Activated CD8-positive, alpha-beta T cell treated with anti-CD3 and anti-CD28 coated beads, Interleukin-2, amount 10 ng/mL, durations not matched to agents 7 days and 5 days (primary cell): ENCODE results near the gene NKD2. TPM values are rescaled to one million over a fixed set of nuclear protein-coding genes. Genes with fewer than 3 reads are reported as not detected.
"Not testable (repeated sequence)": the region's sequence is repeated elsewhere in the genome, so short reads cannot be mapped to it uniquely, and the experiment has no call there.

Experiments used
- ATAC-seq: fragments of 150-1000 bp; cut with Tn5 transposase; one replicate; pipeline ENCODE4 v1.10.0; 2021; ENCODE audit warnings: moderate library complexity
- CTCF ChIA-PET: fragments of 350-600 bp; sonication (Branson Sonifier 250); formaldehyde crosslinking; loops from one replicate; lab custom pipeline; 2021; ENCODE audit warnings: antibody characterized with exemption; lab: Charles Lee
- POLR2A ChIA-PET: fragments of 350-600 bp; sonication (Branson Sonifier 250); formaldehyde crosslinking; loops from one replicate; lab custom pipeline; 2021; ENCODE audit warnings: antibody characterized with exemption; lab: Charles Lee
- DNase-seq: peaks from one replicate; pipeline ENCODE4 v3.0.0-alpha.2; 2020
- H3K27ac Mint-ChIP-seq: one replicate; pipeline ENCODE4 v1.8.0; 2021; ENCODE audit warnings: mild to moderate bottlenecking, mixed read lengths
- H3K27me3 Mint-ChIP-seq: one replicate; pipeline ENCODE4 v1.8.0; 2021; ENCODE audit warnings: low read depth, mixed read lengths
- H3K36me3 Mint-ChIP-seq: one replicate; pipeline ENCODE4 v1.8.0; 2021; ENCODE audit warnings: low read depth, mixed read lengths
- H3K4me1 Mint-ChIP-seq: one replicate; pipeline ENCODE4 v1.8.0; 2021; ENCODE audit warnings: low read depth, mixed read lengths
- H3K4me3 Mint-ChIP-seq: one replicate; pipeline ENCODE4 v1.8.0; 2021; ENCODE audit warnings: mild to moderate bottlenecking, mixed read lengths
- H3K9me3 Mint-ChIP-seq: one replicate; pipeline ENCODE4 v1.8.0; 2022; ENCODE audit warnings: mixed read lengths; ENCODE audit not compliant: insufficient read depth
- total RNA-seq, 2 experiments: library from RNA; stranded (reverse); gene quantifications; one replicate each; pipeline ENCODE4 v1.2.3, GENCODE V29; 2021

Gene NKD2
- total RNA-seq, 2 experiments from 2014 or later = 1.3 to 3.2 TPM

DNA sequence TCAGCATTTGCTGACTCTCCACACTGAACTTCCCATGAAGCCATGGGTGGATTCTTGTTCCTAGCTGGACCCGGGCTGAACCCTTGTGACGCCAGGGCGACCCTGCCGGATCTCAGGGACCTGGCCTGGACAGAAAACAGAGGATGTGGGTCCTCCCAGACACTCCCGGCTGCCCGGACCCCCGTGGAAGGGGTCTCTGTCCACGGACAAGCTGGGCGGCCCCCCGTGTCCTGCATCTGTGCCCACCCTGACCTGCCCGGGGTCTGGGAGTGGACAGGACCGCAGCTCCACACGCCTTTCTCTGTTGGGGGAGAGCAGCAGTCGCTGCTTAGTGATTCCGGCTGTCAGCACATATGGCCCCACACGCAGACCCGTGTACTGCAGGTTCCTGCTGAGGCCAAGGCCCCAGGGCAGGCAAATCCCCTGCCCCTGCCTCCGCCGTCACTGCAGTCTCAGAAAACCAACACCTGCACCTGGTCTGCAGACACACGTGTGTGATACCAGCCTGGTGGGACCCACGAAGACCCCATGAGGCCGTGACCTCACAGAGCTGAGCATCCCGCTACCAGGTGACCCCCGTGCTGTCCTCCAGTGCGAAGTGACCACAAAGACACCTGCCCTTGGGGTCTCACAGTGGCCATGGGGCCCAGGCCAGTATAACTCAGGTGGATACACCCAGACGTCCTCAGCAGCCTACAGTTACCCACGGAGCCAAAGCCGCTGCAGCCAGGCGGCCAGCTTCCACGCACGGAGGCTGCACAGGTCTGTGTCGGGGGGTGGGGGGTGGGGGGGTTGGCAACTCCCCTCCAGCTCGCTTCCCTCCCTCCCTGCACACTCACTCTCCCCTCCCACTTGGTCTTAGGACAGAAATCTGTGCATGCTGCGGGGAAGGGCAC, 50.6 kb downstream of the NKD2 start:
- ChIA-PET POLR2A (no interaction called here), CTCF (no interaction called here)
- DNase-seq (no peak), ATAC-seq (no peak)
- Mint-ChIP-seq H3K4me3 (no peak overlapping the region), H3K9me3 (no peaks in the 10 kb centered on the region), H3K27ac (no peak overlapping the region), H3K27me3 (no peaks in the 10 kb centered on the region), H3K36me3 (peaks cover 22% of the 10 kb centered on the region), H3K4me1 (no peaks in the 10 kb centered on the region)

DNA sequence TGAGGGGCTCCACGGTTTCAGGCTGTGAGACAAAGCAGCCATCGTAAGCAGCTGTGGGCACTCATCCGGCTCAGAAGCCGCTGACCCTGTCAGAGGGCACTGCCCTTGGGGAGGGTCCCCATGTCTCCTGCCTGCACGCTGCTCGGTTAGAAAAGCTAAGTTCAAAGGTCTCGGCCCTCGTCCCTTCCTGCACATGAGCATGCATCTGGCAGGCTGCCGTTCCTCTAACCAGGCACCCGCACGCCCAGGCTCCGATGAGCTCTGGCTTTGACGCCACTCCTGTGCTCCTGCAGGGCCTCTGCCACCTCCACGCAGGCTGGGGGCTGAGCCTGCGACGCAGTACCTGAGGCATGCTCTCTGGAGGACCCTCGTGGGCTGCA, 51.3 kb downstream of the NKD2 start:
- Mint-ChIP-seq H3K27me3 (no peaks in the 10 kb centered on the region), H3K27ac (no peak overlapping the region), H3K4me1 (no peaks in the 10 kb centered on the region), H3K4me3 (no peak overlapping the region), H3K9me3 (no peaks in the 10 kb centered on the region), H3K36me3 (peaks cover 22% of the 10 kb centered on the region)
- POLR2A ChIA-PET = no interaction called here
- ATAC-seq (no peak), DNase-seq (no peak)
- CTCF ChIA-PET = no interaction called here

DNA sequence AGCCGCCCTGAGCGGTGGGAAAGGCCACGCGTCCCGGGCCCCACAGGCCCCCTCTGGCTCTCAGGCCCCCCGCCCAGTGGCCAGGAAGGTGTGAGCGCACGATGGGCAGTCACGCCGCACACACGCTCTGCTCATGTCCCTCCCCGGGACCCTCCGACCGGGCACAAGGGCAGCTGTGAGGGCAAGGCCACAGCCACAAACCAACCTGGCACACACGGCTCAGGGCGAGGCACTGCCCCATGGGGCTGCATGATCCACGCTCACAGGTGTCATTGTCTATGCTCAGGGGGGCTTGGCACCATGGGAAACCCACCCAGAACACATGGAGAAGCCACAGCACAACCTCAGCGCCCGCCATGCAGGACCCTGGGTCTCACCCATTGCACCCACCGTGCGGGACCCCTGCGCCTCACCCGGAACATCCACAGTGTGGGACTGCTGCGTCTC, 52.0 kb downstream of the NKD2 start:
- no peaks in the 10 kb centered on the region for H3K9me3 Mint-ChIP-seq
- ChIA-PET POLR2A (no interaction called here), CTCF (no interaction called here)

GRCh38 chr5:1061292-1061691, 52.7 kb downstream of the NKD2 start:
- H3K27me3 Mint-ChIP-seq, ATAC-seq, DNase-seq, H3K9me3 Mint-ChIP-seq, CTCF ChIA-PET, POLR2A ChIA-PET, H3K4me1 Mint-ChIP-seq, H3K27ac Mint-ChIP-seq, H3K4me3 Mint-ChIP-seq: not testable (repeated sequence)
- H3K36me3 Mint-ChIP-seq = peaks cover 19% of the 10 kb centered on the region

More for the DNA sequence above, 52.0 kb downstream of the NKD2 start:
- Mint-ChIP-seq H3K27ac (no peak overlapping the region), H3K36me3 (peaks cover 21% of the 10 kb centered on the region), H3K27me3 (no peaks in the 10 kb centered on the region), H3K4me1 (no peaks in the 10 kb centered on the region), H3K4me3 (no peak overlapping the region)
- no peak for DNase-seq
- no peak for ATAC-seq

- Mint-ChIP-seq H3K4me3 (no peak overlapping the region), H3K4me1 (no peaks in the 10 kb centered on the region), H3K27me3 (no peaks in the 10 kb centered on the region), H3K27ac (no peak overlapping the region), H3K36me3 (peaks cover 20% of the 10 kb centered on the region), H3K9me3 (no peaks in the 10 kb centered on the region)
- POLR2A ChIA-PET = no interaction called here
- DNase-seq = no peak
- CTCF ChIA-PET = no interaction called here
- no peak for ATAC-seq
These were observed 53.3 kb downstream of the NKD2 start for GRCh38 chr5:1061916-1062315.

DNA sequence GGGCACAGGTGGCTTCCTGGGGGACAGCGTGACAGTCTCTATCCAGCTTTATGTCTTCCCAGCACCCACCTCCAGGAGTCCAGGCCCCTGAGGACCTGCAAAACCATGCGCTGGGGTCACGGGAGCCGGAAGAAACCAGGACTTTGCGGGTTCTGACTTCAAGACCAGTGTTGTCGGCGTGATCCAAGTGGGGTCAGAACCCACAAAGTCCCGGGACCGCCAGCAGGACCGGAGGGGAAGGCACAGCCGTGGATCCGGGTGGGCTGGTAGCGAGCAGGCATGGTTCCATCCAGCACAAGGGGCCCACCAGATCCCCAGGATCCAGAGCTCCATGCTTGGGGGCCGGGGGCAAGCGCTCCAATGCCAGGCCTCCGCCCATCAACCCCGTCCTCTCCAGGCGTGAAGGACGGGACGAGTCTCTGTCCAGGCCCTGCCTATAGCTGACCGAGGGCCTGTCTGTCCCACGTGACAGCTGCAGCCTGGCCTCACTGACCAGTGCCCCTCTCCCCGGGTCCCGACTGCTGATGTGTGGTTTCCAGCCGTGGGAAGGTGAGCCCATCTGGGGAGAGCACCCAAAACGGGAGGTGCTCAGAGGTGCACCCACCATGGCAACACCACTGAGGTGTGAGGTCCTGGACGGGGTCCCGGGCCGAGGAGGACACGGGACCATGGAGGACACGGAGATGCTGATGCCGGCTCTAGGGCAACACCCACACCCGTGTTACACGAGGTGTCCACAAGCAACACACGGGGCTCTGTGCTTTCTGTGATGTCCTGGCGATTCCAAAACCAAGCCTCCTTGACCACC, 54.4 kb downstream of the NKD2 start:
- H3K36me3 Mint-ChIP-seq = peaks cover 22% of the 10 kb centered on the region
- no peaks in the 10 kb centered on the region for H3K9me3 Mint-ChIP-seq
- H3K4me1 Mint-ChIP-seq = no peaks in the 10 kb centered on the region
- DNase-seq = no peak
- POLR2A ChIA-PET = no interaction called here
- H3K4me3 Mint-ChIP-seq = no peak overlapping the region
- CTCF ChIA-PET = no interaction called here
- no peaks in the 10 kb centered on the region for H3K27me3 Mint-ChIP-seq
- ATAC-seq = no peak
- no peak overlapping the region for H3K27ac Mint-ChIP-seq

- DNase-seq (no peak), ATAC-seq (no peak)
- CTCF ChIA-PET = no interaction called here
- H3K4me1 Mint-ChIP-seq = no peaks in the 10 kb centered on the region
- H3K27ac Mint-ChIP-seq = no peak overlapping the region
- H3K27me3 Mint-ChIP-seq = no peaks in the 10 kb centered on the region
- POLR2A ChIA-PET = no interaction called here
- peaks cover 24% of the 10 kb centered on the region for H3K36me3 Mint-ChIP-seq
- H3K9me3 Mint-ChIP-seq = no peaks in the 10 kb centered on the region
- H3K4me3 Mint-ChIP-seq = no peak overlapping the region
These were observed 55.2 kb downstream of the NKD2 start for GRCh38 chr5:1063661-1064382.

DNA sequence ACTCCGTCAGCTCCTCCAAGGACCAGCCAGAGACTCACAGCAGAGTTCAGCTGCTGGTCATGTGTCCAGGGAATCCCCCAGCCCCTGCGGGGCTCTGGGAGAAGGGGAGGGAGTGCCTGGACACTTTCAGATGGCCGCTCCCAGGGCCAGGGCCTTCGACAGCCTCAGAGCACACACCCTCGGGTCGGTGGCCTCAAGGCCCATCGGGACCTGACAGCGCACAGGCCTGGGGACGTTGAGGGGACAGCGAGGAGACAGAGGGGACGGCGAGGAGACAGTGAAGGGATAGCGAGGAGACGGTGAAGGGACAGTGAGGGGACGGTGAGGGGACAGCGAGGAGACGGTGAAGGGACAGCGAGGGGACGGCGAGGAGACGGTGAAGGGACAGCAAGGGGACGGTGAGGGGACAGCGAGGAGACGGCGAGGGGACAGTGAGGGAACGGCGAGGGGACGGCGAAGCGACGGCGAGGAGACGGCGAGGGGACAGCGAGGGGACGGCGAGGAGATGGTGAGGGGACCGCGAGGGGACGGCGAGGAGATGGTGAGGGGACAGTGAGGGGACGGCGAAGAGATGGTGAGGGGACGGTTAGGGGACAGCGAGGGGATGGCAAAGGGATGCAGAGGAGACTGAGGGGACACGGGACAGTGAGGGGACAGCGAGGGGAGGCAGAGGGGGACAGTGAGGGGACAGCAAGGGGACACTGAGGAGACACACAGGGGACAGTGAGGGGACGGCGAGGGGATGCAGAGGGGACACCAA, 56.0 kb downstream of the NKD2 start:
- Mint-ChIP-seq H3K27ac (no peak overlapping the region), H3K27me3 (no peaks in the 10 kb centered on the region), H3K36me3 (peaks cover 20% of the 10 kb centered on the region), H3K4me1 (no peaks in the 10 kb centered on the region), H3K9me3 (no peaks in the 10 kb centered on the region), H3K4me3 (no peak overlapping the region)
- DNase-seq (no peak), ATAC-seq (no peak)
- ChIA-PET CTCF (no interaction called here), POLR2A (no interaction called here)

- Mint-ChIP-seq H3K36me3 (peaks cover 19% of the 10 kb centered on the region), H3K4me3 (no peak overlapping the region), H3K27me3 (no peaks in the 10 kb centered on the region), H3K27ac (no peak overlapping the region), H3K4me1 (no peaks in the 10 kb centered on the region), H3K9me3 (no peaks in the 10 kb centered on the region)
- ATAC-seq = no peak
- ChIA-PET POLR2A (no interaction called here), CTCF (no interaction called here)
- no peak for DNase-seq
These were observed 56.6 kb downstream of the NKD2 start for GRCh38 chr5:1065143-1065750.

DNA sequence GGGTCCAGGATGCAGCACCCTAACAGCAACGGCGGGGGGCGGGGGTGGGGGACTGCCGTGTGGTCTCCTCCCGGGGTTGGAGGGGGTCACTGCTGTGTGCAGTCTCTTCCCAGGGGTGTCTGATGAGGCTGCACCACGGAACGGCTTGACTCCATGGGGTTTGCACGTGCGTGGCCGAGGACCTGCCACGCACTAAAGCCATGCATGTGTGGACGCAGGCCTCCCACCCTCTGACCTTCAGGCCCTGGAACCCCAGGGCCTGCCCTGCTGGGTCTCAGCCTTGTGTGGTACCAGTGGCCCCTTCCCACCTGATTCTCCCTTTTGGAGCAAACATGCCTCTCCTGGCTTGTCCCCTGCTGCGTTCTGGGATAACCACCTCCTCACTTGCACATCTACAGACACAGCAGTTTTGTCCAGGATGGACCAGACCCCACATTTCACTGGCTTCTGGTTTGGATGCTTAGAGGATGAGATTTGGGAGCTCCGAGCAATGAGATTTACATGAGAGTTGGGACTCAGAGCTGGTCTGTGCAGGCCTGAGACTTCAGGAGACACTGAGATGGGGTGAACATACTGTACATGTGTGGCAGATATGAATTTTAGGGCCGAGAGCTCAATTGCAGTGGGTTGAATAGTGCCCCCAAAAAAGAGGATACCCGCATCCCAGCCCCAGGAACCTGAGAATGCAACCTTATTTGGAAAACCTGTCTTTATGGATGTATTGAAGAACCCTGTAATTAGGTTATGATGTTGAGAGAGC, 57.5 kb downstream of the NKD2 start:
- no peaks in the 10 kb centered on the region for H3K4me1 Mint-ChIP-seq
- H3K27ac Mint-ChIP-seq = peak overlapping the region; percentile 70
- H3K9me3 Mint-ChIP-seq = no peaks in the 10 kb centered on the region
- DNase-seq (no peak), ATAC-seq (peak; percentile 18)
- no peak overlapping the region for H3K4me3 Mint-ChIP-seq
- no peaks in the 10 kb centered on the region for H3K27me3 Mint-ChIP-seq
- POLR2A ChIA-PET = no interaction called here
- CTCF ChIA-PET = no interaction called here
- peaks cover 15% of the 10 kb centered on the region for H3K36me3 Mint-ChIP-seq
